GM18861 (cell line): Measurements from ENCODE around the gene ACACA.
"Not testable (repeated sequence)": the region's sequence is repeated elsewhere in the genome, so short reads cannot be mapped to it uniquely, and the experiment has no call there.

Experiments used
- ATAC-seq: cut with Tn5 transposase; IDR thresholded peaks from one replicate; pipeline ENCODE4 v1.9.1; 2021; ENCODE audit not compliant: unreplicated experiment

The ACACA gene

DNA sequence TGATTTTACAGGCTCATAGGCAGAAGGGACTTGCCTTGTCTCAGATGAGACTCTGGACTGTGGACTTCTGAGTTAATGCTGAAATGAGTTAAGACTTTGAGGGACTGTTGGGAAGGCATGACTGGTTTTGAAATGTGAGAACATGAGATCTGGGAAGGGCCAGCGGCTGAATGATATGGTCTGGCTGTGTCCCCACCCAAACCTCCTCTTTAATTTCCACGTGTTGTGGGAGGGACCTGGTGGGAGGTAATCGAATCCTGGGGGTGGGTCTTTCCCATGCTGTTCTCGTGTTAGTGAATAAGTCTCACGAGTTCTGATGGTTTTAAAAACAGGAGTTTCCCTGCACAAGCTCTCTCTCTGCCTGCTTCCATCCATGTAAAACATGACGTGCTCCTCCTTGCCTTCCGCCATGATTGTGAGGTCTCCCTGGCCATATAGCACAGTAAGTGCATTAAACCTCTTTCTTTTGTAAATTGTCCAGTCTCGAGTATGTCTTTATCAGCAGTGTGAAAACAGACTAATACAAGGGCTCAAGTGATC, 59.7 kb downstream of the ACACA start:
- not testable (repeated sequence) for ATAC-seq

DNA sequence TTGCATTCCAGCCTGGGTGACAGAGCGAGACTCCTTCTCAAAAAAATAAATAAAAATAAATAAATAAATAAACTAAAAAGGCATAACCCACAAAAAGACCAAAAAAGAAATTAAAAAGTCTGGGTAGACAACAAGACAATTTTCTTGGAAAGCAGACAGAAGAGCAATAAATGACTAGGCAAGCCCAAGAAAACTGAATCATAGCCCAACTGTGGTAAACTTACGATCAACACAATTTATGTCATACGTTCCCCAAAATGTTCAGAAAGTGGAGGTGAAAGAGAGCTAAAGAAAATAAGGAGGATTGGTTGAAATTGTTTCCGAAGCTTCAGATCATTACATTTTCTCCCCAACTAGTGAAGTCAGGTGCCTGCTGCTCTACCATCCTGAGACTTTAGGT, 62.1 kb downstream of the ACACA start:
- ATAC-seq, result no peak

DNA sequence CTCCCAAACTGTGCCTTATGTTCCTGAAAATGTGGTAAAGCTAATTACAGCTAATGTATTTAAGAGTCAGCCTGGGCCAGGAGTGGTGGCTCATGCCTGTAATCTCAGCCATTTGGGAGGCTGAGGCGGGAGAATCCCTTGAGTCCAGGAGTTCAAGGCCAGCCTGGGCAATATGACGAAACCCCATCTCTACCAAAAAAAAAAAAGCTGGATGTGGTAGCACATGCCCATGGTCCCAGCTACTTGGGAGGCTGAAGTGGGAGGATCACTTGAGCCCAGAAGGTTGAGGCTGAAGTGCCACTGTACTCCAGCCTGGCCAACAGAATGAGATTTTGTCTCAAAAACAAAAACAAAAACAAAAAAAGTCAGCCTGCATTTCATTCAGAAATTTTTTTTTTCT, 64.0 kb downstream of the ACACA start:
- ATAC-seq, result no peak

DNA sequence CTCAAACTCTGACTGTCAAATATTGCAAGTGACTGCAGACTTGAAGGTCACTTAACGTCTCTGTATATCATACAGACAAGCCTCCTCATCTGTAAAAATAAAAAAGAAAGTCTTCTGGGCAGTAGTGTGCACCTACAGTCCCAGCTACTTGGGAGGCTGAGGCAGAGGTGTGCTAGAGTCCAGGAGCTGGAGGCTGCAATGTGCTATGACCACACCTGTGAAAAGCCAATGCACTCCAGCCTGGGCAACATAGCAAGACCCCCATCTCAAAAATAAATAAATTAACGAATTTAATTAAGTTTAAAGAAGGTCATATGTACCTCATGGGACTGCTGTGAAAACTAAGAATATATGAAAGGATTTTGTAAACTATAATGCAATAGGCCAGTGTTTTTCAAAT, 65.8 kb downstream of the ACACA start:
- ATAC-seq, result no peak

DNA sequence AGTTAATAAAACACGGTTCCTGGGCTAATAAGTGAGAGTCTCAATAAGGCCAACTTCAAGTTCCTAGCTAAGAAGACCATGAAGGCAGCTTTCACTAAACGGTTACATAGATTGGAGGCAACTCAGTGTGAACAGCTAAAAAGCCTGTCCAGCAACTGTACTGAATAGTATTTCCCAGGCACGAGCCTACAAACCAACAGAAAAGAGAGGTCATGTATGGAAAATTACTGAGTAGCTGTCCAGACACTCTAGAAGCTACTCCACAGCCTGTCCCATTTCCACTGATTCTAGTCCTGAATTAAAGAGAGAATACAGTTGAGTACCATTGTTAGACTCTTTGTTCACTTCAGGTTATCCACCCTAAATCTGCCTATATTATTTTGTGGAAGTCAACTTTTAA, 67.3 kb downstream of the ACACA start:
- no peak for ATAC-seq

DNA sequence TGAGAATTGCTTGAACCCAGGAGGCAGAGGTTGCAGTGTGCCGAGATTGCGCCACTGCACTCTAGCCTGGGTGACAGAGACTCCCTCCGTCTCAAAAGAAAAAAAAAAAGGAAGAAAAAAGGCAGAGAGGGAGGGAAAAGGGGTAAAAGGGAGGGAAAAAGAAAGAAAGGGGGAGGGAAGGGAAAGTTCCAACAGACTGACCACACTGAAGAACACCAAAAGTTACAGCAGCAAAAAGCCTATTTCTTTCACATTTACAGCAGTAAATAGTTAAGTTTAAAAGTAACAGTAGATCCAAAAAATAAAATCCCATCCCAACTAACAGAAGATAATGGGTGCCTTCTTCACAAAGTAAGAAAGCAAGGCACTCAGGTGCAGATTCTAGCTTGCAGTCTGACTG, 67.8 kb downstream of the ACACA start:
- ATAC-seq, result no peak

DNA sequence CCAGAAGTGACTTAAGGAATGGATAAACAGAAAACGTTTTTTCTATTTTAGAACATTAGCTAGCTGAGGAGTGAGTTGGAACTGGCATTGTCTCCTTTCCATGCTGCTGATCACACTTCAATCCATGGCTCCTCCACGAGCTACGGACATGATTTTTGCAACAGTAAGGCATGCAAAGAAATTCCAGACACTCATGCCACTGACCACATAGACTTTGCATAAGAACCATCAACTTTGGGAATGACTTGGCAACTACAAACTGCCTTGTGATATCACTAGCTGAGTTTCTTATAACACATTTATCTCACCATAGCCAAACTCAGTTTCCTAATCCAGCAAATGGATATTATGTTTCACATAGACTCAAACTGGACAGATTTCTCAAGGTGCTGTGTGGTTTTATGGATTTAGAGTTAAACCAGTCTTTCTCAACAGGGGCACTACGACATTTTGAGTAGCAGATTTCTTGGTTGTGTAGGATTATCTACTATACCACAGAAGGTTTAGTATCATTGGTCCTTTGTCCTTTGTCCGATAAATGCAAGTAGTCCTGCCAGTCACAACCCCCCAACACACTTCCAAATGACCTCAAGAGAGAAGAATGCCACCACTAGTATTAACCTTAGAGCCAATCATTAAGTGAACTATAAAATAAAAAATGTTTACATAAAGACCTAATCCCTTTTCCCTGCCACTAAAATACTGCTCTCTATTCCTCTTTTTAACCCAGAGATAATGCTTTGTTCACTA, 79.1 kb downstream of the ACACA start:
- no peak for ATAC-seq

DNA sequence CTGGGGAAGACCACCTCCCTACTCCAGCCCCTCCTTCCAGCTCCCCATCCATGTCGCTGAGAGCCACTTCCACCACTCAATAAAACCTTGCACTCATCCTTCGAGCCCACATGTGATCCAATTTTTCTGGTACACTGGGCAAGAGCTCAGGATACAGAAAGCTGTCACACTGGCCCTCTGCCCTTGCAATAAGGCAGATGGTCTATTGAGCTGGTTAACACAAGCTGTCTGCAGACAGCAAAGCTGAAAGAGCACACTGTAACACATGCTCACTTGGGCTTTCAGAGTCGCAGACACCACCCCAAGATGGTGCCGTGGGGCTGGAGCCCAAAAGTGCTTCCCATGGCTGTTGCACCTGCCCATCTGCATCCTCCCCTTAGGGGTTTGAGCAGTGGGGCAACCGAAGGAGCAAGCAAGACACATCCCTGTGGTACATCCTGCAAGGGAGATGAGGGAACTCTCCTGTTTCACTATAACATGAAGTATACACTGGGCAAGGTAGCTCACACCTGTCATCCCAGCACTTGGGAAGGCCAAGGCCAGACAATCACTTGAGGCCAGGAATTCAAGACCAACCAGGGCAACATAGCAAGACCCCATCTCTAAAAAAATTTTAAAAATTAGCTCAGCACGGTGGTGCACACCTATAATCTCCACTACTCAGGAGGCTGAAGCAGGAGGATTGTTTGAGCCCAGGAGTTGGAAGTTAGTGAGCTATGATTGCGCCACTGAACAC, 83.6 kb downstream of the ACACA start:
- ATAC-seq, result no peak

DNA sequence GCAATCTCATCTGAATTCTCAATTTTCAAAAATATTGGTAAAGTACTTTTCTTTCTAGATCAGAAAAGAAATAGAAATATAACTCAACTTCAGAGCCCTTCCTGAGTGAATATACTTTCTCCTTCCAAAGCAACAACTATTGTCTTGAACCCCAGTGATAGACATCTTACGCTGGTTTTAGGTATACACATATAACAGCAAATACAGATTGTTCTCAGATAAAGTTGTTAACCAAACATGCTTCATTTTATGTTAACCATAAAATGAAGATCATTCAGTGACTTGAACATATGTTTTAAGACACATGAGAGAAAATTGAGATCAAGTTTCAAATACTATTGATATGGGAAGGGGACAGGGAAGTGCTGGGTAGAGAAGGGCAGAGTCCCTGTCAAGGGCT, 84.5 kb downstream of the ACACA start:
- ATAC-seq, result no peak

DNA sequence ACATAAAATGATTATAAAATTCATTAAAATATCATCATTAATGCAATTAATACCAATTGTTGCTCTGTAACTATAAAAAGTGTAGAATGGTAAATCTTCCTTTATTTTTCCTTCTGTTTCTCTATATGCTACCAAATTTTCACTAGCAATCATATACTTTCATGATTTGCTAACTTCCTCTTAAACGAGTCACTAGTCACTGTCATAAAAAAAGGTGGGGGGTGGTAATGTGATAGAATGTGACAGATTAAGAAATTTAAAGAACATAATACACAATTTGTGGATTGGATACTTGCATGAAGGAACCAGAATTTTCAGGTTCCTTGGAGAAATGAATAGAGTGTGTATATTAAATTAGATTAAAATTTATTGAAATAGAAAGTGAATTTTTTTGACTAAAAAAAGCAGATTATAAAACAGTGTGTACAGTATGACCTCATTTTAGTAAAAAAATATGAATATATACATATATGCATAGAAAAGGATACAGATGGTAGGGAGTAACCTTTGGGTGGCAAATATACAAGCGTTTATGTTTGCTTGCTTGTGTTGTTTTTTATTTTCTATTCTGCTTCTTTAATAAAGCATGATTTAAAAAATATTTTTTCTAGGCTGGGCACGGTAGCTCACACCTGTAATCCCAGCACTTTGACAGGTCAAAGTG, 87.6 kb downstream of the ACACA start:
- ATAC-seq, result no peak

DNA sequence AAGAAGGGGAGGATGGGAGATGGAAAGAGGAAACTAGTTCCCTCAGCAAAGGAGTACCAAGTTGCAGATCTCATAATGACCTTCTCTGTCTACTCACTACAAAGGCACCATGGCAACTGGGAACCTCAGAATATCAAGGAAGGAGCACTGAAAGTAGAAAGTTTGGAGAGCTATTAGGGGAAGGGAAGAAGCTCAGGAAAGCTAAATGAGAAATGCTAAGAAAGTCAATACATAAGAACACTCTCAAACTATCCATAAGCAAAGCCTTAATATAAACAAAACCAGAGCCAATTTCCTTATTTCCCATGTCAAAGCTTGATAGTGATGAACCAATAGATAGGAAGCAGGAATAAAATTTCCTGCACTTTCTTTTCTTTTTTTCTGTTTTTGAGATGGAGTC, 88.8 kb downstream of the ACACA start:
- ATAC-seq, result no peak

DNA sequence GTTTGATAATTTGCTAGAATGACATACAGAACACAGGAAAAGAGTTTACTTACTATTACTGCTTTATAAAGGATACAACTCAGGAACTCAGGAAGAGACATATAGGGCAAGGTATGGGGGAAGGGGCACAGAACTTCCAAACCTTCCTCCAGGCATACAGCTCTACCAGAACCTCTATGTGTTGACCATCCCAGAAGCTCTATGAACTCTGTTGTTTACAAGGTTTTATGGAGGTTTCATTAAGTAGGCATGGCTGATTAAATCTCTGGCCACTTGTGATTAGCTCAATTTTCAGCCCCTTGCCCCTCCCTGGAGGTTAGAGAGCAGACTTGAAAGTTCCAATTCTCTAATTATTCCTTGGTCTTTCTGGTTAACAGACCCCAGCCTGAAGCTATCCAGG, 91.0 kb downstream of the ACACA start:
- ATAC-seq, result no peak

DNA sequence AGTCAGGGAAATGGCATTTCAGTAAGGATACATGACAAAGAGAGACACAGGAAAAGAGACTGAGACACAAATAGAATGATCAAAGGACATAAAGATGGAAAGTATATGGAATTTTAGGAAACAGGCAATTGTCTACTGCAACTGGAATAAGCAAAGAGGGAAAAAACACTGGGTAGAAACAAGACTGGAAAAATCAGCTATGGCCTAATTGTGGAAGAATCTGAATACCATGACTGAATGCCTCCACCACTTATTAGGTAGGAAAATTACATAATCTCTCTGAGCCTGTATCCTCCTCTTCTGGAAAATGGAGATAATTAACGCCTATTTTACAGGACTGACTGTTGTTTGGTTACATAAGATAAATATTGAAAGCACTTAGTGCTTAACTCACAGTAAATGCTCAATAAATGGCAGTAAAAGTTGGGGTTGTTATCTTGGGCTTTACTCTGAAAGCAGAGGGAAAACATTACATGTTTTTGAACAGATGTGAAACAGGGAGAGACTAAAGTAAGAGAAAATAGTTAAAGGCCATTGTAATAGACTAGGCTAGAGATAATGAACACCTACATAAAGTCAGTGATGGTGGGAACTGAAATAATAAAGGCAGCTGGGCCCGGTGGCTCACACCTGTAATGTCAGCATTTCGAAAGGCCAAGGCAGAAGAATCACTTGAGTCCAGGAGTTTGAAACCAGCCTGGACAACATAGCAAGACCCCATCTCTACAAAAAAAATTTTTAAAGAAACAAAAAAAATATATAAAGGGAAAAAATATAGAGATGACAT, 94.3 kb downstream of the ACACA start:
- ATAC-seq, result no peak

DNA sequence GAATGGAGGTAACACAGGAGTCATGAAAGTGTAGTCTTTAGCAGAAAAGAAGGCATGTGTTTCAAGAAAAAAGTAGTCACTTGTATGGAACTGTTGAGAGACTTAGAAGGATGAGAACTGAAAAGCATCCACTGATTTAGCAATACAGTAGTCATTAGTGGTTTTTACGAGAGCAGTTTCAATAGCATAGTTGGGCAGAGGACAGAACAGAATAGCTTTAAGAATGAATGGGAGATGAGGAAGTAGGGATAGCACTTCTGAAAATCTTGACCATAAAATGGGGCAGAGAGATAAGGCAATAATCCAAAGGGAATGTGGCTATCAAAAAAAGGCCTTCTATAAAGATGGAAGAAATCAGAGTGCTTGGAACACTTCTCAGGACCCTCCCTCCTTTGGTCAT, 95.7 kb downstream of the ACACA start:
- ATAC-seq, result no peak

DNA sequence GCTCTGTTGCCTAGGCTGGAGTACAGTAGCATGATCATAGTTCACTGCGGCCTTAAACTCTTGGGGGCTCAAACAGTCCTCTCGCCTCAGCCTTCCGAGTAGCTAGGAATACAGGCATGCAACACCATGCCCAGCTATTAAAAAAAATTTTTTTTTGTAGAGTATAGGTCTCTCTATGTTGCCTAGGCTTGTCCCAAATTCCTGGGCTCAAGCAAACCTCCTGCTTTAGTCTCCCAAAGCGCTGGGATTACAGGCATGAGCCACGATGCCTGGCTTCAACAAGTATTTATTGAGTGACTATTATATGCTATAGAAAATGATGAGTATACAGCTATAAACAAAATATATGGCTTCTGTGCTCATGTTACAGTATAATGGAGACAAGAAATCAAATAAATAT, 97.6 kb downstream of the ACACA start:
- ATAC-seq, result no peak

DNA sequence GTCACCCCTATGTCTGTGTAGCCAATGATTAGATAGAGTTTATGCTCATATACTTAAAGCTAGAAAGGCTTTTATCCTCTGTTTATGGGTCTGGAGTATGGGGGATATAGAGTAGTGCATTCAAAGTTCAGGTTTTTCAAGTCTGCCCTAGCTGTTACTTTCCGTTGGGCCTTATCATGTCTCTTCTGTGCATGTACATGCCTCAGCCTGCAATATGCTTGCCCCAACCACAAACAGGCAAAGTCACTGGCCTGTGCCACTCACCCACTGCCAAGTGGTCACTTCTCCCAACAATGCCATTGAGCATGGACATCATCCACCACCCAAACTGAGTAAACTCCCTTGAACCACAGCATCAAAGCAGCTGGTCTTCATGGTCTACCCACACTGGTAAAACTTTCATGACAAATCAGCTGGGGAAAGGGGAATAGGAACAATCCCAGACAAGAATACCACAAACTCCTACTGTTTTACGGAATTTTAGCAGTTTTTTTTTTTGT, 101.2 kb downstream of the ACACA start:
- ATAC-seq, result no peak

DNA sequence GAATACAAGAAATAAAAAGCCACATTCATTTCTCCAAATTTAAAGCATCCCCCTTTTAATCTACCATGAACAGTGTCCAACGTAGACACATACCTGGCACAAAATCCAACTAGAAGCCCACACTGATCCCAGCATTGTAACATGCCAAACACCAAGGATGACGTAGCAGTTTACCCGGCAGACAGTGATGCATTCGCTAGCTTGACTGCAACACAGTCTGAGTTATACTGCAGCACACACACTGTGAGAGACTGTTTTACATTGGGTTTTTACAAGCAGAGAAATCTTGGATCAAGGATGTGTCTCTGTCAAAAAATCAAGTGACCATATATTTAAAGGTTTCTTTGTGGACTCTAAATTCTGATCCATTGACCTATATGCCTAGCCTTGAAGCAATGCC, 105.3 kb downstream of the ACACA start:
- ATAC-seq, result no peak

DNA sequence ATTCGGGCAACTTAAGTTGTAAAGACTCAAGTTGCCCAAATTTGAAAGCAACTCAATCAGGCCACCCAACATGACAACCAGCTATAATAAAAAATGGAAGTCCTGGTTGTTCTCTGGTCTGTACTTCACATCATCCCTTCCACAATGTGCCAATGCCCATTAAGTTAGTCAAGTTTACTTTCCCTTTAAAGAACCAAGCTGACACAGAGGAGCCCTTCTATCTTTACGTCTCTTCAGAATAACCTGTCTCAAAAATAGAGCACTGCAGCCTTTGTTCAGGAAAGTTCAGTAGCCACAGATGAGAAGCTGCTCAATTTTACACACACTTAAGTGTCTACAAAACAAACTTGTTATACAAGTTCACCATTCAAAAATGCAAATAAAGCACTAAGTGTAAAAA, 106.0 kb downstream of the ACACA start:
- no peak for ATAC-seq

DNA sequence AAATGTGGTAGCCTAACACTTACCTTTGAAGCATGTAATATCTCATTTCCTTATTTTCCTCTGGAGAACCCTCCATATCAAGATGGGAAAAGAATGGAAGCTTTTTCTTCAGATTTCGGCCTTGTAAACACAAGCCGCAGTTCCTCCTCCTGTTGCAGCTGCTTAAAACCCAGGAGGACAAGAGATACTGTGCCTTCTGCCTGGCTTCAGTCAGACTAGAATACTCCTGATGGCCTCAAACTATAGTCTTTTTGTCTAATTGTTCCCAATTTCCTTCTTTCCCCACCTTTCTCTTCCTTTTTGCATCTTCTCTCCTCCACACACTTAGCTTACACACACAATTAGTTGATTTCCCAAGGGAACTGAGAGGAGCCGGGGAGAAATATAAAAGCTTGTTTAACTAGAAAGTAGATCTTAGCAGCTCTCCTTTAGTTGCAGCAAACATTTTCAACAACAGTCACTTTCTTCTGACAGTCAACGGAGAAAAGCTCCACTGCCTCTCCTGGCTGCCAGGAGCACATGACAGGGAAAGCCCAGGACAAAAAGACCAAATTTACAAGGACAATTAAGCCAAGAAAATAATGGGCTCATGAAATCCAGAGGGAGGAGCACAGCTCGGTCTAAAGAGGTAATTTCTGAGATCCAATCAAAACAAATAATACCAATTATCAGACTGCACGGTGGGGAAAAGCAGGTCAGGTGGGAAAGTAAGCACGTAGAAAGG, 107.2 kb downstream of the ACACA start:
- ATAC-seq, result no peak

DNA sequence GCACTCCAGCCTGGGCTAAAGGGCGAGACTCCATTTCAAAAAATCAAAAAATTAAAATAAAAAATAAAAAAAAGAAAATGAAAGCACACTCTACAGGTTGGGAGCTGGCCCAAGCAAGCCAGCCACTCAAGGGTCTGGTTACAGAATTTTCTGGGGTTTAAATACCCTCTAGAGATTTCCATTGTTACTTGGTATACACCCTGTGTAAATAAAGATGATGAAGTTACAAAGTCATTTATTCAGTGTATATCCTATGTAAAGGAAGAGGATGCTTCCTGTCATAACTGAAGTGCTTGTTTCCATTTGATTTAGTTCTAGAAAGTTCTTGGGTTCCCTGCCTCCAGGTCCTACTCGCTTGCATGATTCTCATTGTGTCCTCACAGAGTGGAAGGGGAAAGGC, 110.7 kb downstream of the ACACA start:
- ATAC-seq, result no peak
